HG03565 (cell line): ENCODE results near the gene CSNK1A1.
"Not testable (repeated sequence)": the region's sequence is repeated elsewhere in the genome, so short reads cannot be mapped to it uniquely, and the experiment has no call there.

Source experiments
- ATAC-seq: cut with Tn5 transposase; IDR thresholded peaks from one replicate; pipeline ENCODE4 v1.9.1; 2021; ENCODE audit warnings: mild to moderate bottlenecking, moderate library complexity; ENCODE audit not compliant: unreplicated experiment

CSNK1A1 gene

GRCh38 chr5:149535787-149536186 lies 15.5 kb downstream of the CSNK1A1 start:
- ATAC-seq, result not testable (repeated sequence)

- no peak for ATAC-seq
Measured at GRCh38 chr5:149532413-149532812, 18.8 kb downstream of the CSNK1A1 start.

- ATAC-seq, result no peak
Measured at GRCh38 chr5:149529463-149529862, 21.8 kb downstream of the CSNK1A1 start.

GRCh38 chr5:149528281-149529060 lies 22.8 kb downstream of the CSNK1A1 start:
- no peak for ATAC-seq

GRCh38 chr5:149526845-149527590 lies 24.2 kb downstream of the CSNK1A1 start:
- no peak for ATAC-seq

- no peak for ATAC-seq
Measured at GRCh38 chr5:149521739-149522685, 29.2 kb downstream of the CSNK1A1 start.

GRCh38 chr5:149519601-149520000 lies 31.6 kb downstream of the CSNK1A1 start:
- no peak for ATAC-seq

GRCh38 chr5:149518620-149519019 lies 32.6 kb downstream of the CSNK1A1 start:
- ATAC-seq, result no peak

- ATAC-seq, result no peak
Measured at GRCh38 chr5:149517461-149518122, 33.6 kb downstream of the CSNK1A1 start.

- ATAC-seq, result no peak
Measured at GRCh38 chr5:149514512-149514911, 36.7 kb downstream of the CSNK1A1 start.

GRCh38 chr5:149513372-149513947 lies 37.8 kb downstream of the CSNK1A1 start:
- not testable (repeated sequence) for ATAC-seq

GRCh38 chr5:149510136-149510535 lies 41.1 kb downstream of the CSNK1A1 start:
- no peak for ATAC-seq

- ATAC-seq, result no peak
Measured at GRCh38 chr5:149504677-149505076, 46.6 kb downstream of the CSNK1A1 start.

GRCh38 chr5:149503006-149503405 lies 48.2 kb downstream of the CSNK1A1 start:
- no peak for ATAC-seq

GRCh38 chr5:149500922-149501582 lies 50.2 kb downstream of the CSNK1A1 start:
- ATAC-seq, result no peak

GRCh38 chr5:149498724-149499336 lies 52.4 kb downstream of the CSNK1A1 start:
- ATAC-seq, result no peak

GRCh38 chr5:149497357-149497756 lies 53.9 kb downstream of the CSNK1A1 start:
- ATAC-seq, result no peak

- ATAC-seq, result no peak
Measured at GRCh38 chr5:149496917-149497316, 54.3 kb downstream of the CSNK1A1 start.

- ATAC-seq, result no peak
Measured at GRCh38 chr5:149496166-149496565, 55.1 kb downstream of the CSNK1A1 start.
